Endothelial cell of umbilical vein (primary cell): Measurements from ENCODE around the gene MYH3. TPM values are rescaled to one million over a fixed set of nuclear protein-coding genes. Genes with fewer than 3 reads are reported as not detected.

Experiments used
- BruUV-seq: library from RNA; stranded (reverse); fragments of 400-500 nt; replicated peaks from 2 replicates; lab custom pipeline; 2021; lab: Mats Ljungman, UMichigan
- CTCF ChIA-PET: fragments of 300-600, 350-600 bp; sonication (Branson Sonifier 250); formaldehyde crosslinking; loops from one replicate; lab custom pipeline; 2021; ENCODE audit warnings: antibody characterized with exemption, inconsistent platforms; lab: Charles Lee
- POLR2A ChIA-PET: fragments of 300-600, 350-600 bp; sonication (Branson Sonifier 250); formaldehyde crosslinking; loops from one replicate; lab custom pipeline; 2021; ENCODE audit warnings: antibody characterized with exemption, inconsistent platforms; lab: Charles Lee
- DNase-seq: peaks from one replicate; pipeline ENCODE4 v3.0.0-alpha.2; 2011; ENCODE audit warnings: low read depth, low spot score
- FAIRE-seq: peaks from 2 replicates; lab custom pipeline; 2011; peaks lifted over from hg19 to GRCh38; lab: Jason Lieb, UNC
- H2AFZ ChIP-seq: 2 replicates; pipeline ENCODE4 v1.6.0; 2012; ENCODE audit warnings: low read depth, low read length, control low read depth, inconsistent platforms
- H3K27ac ChIP-seq: 2 replicates; pipeline ENCODE4 v1.5.1; 2011; ENCODE audit warnings: low read depth, mild to moderate bottlenecking, control low read depth, low read length, moderate library complexity; ENCODE audit not compliant: insufficient read depth
- H3K27me3 ChIP-seq, 2 experiments: 2 replicates each; pipeline versions ENCODE4 v1.6.0 to v1.6.1; 2011; ENCODE audit warnings: low read length in 2 of 2, mixed read lengths in 1 of 2; ENCODE audit not compliant: control insufficient read depth in 2 of 2, insufficient read depth in 2 of 2
- H3K36me3 ChIP-seq, 2 experiments: 2 replicates in 1 of 2; 3 replicates in 1 of 2; pipeline ENCODE4 v1.5.1; 2011; ENCODE audit warnings: low read length in 2 of 2, mild to moderate bottlenecking in 1 of 2, moderate library complexity in 1 of 2; ENCODE audit not compliant: control insufficient read depth in 2 of 2, insufficient read depth in 2 of 2; ENCODE audit errors: extremely low read depth in 1 of 2
- H3K4me1 ChIP-seq: 3 replicates; pipeline ENCODE4 v1.5.1; 2011; ENCODE audit warnings: mild to moderate bottlenecking, low read length; ENCODE audit not compliant: control insufficient read depth, insufficient read depth; ENCODE audit errors: extremely low read depth
- H3K4me2 ChIP-seq: 2 replicates; pipeline ENCODE4 v1.6.1; 2011; ENCODE audit warnings: low read length, control low read depth, mixed read lengths; ENCODE audit not compliant: insufficient read depth
- H3K4me3 ChIP-seq, 3 experiments: fragments of 200-600 bp in 1 of 3; sonication (generic), shearing (Covaris generic) in 1 of 3; replicated peaks in 1 of 3; 2 replicates each; pipeline ENCODE4 v1.5.1; 2011 to 2016; ENCODE audit warnings: control low read depth in 3 of 3, low read length in 3 of 3, mild to moderate bottlenecking in 2 of 3, inconsistent platforms in 1 of 3, low read depth in 1 of 3, moderate library complexity in 1 of 3; ENCODE audit not compliant: insufficient read depth in 1 of 3
- H3K79me2 ChIP-seq: 2 replicates; pipeline ENCODE4 v1.6.0; 2012; ENCODE audit warnings: low read length, inconsistent platforms; ENCODE audit not compliant: control insufficient read depth, insufficient read depth
- H3K9ac ChIP-seq: replicated peaks from 2 replicates; pipeline ENCODE3; 2011; ENCODE audit warnings: low read length, control low read depth; ENCODE audit not compliant: insufficient read depth; ENCODE audit errors: extremely low read depth
- H3K9me1 ChIP-seq: replicated peaks from 3 replicates; pipeline ENCODE4 v1.6.0; 2011; ENCODE audit warnings: mild to moderate bottlenecking, low read length; ENCODE audit not compliant: control insufficient read depth, insufficient read depth; ENCODE audit errors: extremely low read depth
- H3K9me3 ChIP-seq: replicated peaks from 2 replicates; pipeline ENCODE4 v1.5.1; 2012; ENCODE audit warnings: low read length, inconsistent platforms; ENCODE audit not compliant: control insufficient read depth, insufficient read depth
- H4K20me1 ChIP-seq: replicated peaks from 2 replicates; pipeline ENCODE3; 2011; ENCODE audit warnings: mild to moderate bottlenecking, low read length; ENCODE audit not compliant: control insufficient read depth, insufficient read depth; ENCODE audit errors: extremely low read depth
- CTCF ChIP-seq, 2 donors: IDR thresholded peaks; 1 replicate in 1 of 2; 2 replicates in 1 of 2; pipeline ENCODE4 v1.5.1; 2011; ENCODE audit warnings: low read length in 2 of 2, mild to moderate bottlenecking in 2 of 2, moderate library complexity in 2 of 2, control low read depth in 1 of 2, inconsistent platforms in 1 of 2, low read depth in 1 of 2; ENCODE audit not compliant: insufficient read depth in 1 of 2; ENCODE audit errors: extremely low read depth in 1 of 2
- EZH2 ChIP-seq: IDR thresholded peaks from 2 replicates; pipeline ENCODE4 v1.6.1; 2012; ENCODE audit warnings: borderline replicate concordance, low read depth, mild to moderate bottlenecking, moderate library complexity, low read length, inconsistent platforms; ENCODE audit not compliant: severe bottlenecking
- FOS ChIP-seq: IDR thresholded peaks from 2 replicates; pipeline ENCODE4 v1.6.1; 2011; ENCODE audit warnings: mild to moderate bottlenecking, low read length, moderate library complexity, borderline replicate concordance; ENCODE audit not compliant: insufficient read depth
- GATA2 ChIP-seq: IDR thresholded peaks from 2 replicates; pipeline ENCODE4 v1.7.0; 2011; ENCODE audit warnings: low read depth, mild to moderate bottlenecking, moderate library complexity, mixed read lengths, low read length; ENCODE audit not compliant: insufficient read length, insufficient read depth
- JUN ChIP-seq: IDR thresholded peaks from 2 replicates; pipeline ENCODE4 v1.6.1; 2011; ENCODE audit warnings: borderline replicate concordance, low read depth; ENCODE audit not compliant: insufficient read length, insufficient read depth
- MAX ChIP-seq: IDR thresholded peaks from 2 replicates; pipeline ENCODE4 v1.6.1; 2011; ENCODE audit not compliant: insufficient read depth, insufficient read length
- MYC ChIP-seq: IDR thresholded peaks from one replicate; pipeline ENCODE4 v1.6.1; 2011; ENCODE audit warnings: mild to moderate bottlenecking, low read depth, low read length
- POLR2A ChIP-seq: IDR thresholded peaks from 2 replicates; pipeline ENCODE4 v1.6.1; 2012; ENCODE audit warnings: low read depth, mild to moderate bottlenecking, control low read depth, low read length
- POLR2AphosphoS5 ChIP-seq: IDR thresholded peaks from 2 replicates; pipeline ENCODE4 v1.6.1; 2012; ENCODE audit warnings: low read depth, mild to moderate bottlenecking, control low read depth, low read length, moderate library complexity; ENCODE audit not compliant: insufficient read depth
- dilution Hi-C: fragments of 300-500 bp; cut with MboI; formaldehyde crosslinking; loops from one replicate; pipeline ENCODE4 v1.15.0; 2019; ENCODE audit warnings: low sequenced_read_pairs; ENCODE audit not compliant: extremely low pct_ligation_motif_present
- intact Hi-C: fragments of 100-400 bp; cut with micrococcal nuclease; formaldehyde crosslinking; loops from one replicate; pipeline ENCODE4 v1.10.0; 2022
- polyA plus RNA-seq, 4 experiments: library from polyadenylated mRNA; depleted of rRNA in 3 of 4; stranded (reverse) in 3 of 4; unstranded in 1 of 4; fragments of >200 nt; gene quantifications; 2 replicates each; pipeline versions ENCODE4 v1.2.1 to v1.2.3, GENCODE V29; 2011 to 2012; ENCODE audit warnings: missing spikeins in 1 of 4
- total RNA-seq: library from RNA; stranded (reverse); gene quantifications from 2 replicates; pipeline ENCODE4 v1.2.3, GENCODE V29; 2021

Gene MYH3
- total and polyA plus RNA-seq, 2 donors (not counting 3 experiments of a cell fraction or from before 2014, with no cell fraction given), result 0.65 to 0.73 TPM

- FAIRE-seq, result no peak
- no peaks in the 10 kb centered on the region for H3K9me3 ChIP-seq
- H3K4me2 ChIP-seq, result no peak overlapping the region
- no peaks in the 10 kb centered on the region for H3K4me1 ChIP-seq
- no peak overlapping the region for H2AFZ ChIP-seq
- H3K9ac ChIP-seq, result no peak overlapping the region
- no TSS peak for BruUV-seq
- dilution Hi-C loops (no loop called here), intact Hi-C loops (no loop called here)
- H3K4me3 ChIP-seq, result no peak overlapping the region
- no peak for DNase-seq
- no peaks in the 10 kb centered on the region for H3K36me3 ChIP-seq
- ChIA-PET CTCF (interaction anchor here (0.7 kb wide), 1 partner anchor 122 kb away, joined by 3 read pairs; no protein-coding TSS in a partner anchor), POLR2A (no interaction called here)
- no peak overlapping the region for H3K27ac ChIP-seq
- no peaks in the 10 kb centered on the region for H3K9me1 ChIP-seq
- no peaks in the 10 kb centered on the region for H4K20me1 ChIP-seq
- TF ChIP-seq JUN (no peak), EZH2 (no peak), MAX (no peak), MYC (no peak), POLR2AphosphoS5 (no peak), POLR2A (no peak), FOS (no peak), CTCF (IDR thresholded peaks at IDR 0.05; ENCODE audit: extremely low read depth in 1 of 2, insufficient read depth in 1 of 2, low read depth in 1 of 2, low read length in 2 of 2) (no peak), GATA2 (no peak)
- H3K79me2 ChIP-seq, result no peaks in the 10 kb centered on the region
- no peaks in the 10 kb centered on the region for H3K27me3 ChIP-seq
Observed at GRCh38 chr17:10651927-10652326, 5.2 kb downstream of the MYH3 start.
